H9 (cell line): Measurements from ENCODE around the gene LMF2. TPM values are rescaled to one million over a fixed set of nuclear protein-coding genes. Genes with fewer than 3 reads are reported as not detected.

Experiments used
- DNase-seq: peaks from one replicate; pipeline ENCODE4 v3.0.0-alpha.2; 2017
- H2AFZ ChIP-seq: one replicate; pipeline ENCODE4 v1.6.1; 2013; ENCODE audit warnings: mild to moderate bottlenecking, low read length, control low read depth, moderate library complexity
- H2AK5ac ChIP-seq: 2 replicates; pipeline ENCODE4 v1.6.1; 2013; ENCODE audit warnings: low read length, control low read depth, mixed read lengths; ENCODE audit not compliant: insufficient read length
- H2BK120ac ChIP-seq: one replicate; pipeline ENCODE4 v1.6.1; 2013; ENCODE audit warnings: low read depth, mild to moderate bottlenecking, low read length, control low read depth, inconsistent platforms; ENCODE audit not compliant: poor library complexity, severe bottlenecking
- H2BK12ac ChIP-seq: 2 replicates; pipeline ENCODE4 v1.6.1; 2013; ENCODE audit warnings: low read length, control low read depth, mixed read lengths, low read depth; ENCODE audit not compliant: insufficient read length
- H2BK15ac ChIP-seq: 2 replicates; pipeline ENCODE4 v1.6.1; 2013; ENCODE audit warnings: low read depth, low read length, control low read depth
- H2BK20ac ChIP-seq: one replicate; pipeline ENCODE4 v1.6.1; 2013; ENCODE audit warnings: low read depth, mild to moderate bottlenecking, low read length, control low read depth, inconsistent platforms; ENCODE audit not compliant: poor library complexity, severe bottlenecking
- H2BK5ac ChIP-seq: 2 replicates; pipeline ENCODE4 v1.6.1; 2013; ENCODE audit warnings: low read length, control low read depth, mixed read lengths; ENCODE audit not compliant: insufficient read length
- H3K14ac ChIP-seq: 2 replicates; pipeline ENCODE4 v1.6.1; 2013; ENCODE audit warnings: low read length, control low read depth; ENCODE audit not compliant: insufficient read depth
- H3K18ac ChIP-seq: 2 replicates; pipeline ENCODE4 v1.6.1; 2013; ENCODE audit warnings: low read depth, mild to moderate bottlenecking, mixed read lengths, low read length, control low read depth; ENCODE audit not compliant: insufficient read length
- H3K23ac ChIP-seq: 2 replicates; pipeline ENCODE4 v1.6.1; 2013; ENCODE audit warnings: low read length, control low read depth, mixed read lengths, low read depth; ENCODE audit not compliant: insufficient read length
- H3K23me2 ChIP-seq: 2 replicates; pipeline ENCODE4 v1.6.1; 2013; ENCODE audit warnings: low read depth, mild to moderate bottlenecking, mixed read lengths, low read length, control low read depth; ENCODE audit not compliant: insufficient read length, poor library complexity, severe bottlenecking
- H3K27ac ChIP-seq: 2 replicates; pipeline ENCODE4 v1.5.1; 2013; ENCODE audit warnings: low read length, control low read depth, mixed read lengths, low read depth; ENCODE audit not compliant: insufficient read length
- H3K27me3 ChIP-seq: 2 replicates; pipeline ENCODE4 v1.6.1; 2013; ENCODE audit warnings: low read length, control low read depth, inconsistent platforms; ENCODE audit not compliant: insufficient read depth
- H3K4ac ChIP-seq: 2 replicates; pipeline ENCODE4 v1.6.1; 2013; ENCODE audit warnings: low read depth, mild to moderate bottlenecking, control low read depth, inconsistent platforms, low read length, moderate library complexity
- H3K4me1 ChIP-seq: 2 replicates; pipeline ENCODE4 v1.6.1; 2013; ENCODE audit warnings: low read length, control low read depth, inconsistent platforms; ENCODE audit not compliant: insufficient read depth
- H3K4me2 ChIP-seq: 2 replicates; pipeline ENCODE4 v1.6.1; 2013; ENCODE audit warnings: low read length, control low read depth, mixed read lengths; ENCODE audit not compliant: insufficient read length, insufficient read depth
- H3K56ac ChIP-seq: 2 replicates; pipeline ENCODE4 v1.6.1; 2013; ENCODE audit warnings: low read depth, mild to moderate bottlenecking, mixed read lengths, low read length, control low read depth; ENCODE audit not compliant: insufficient read length
- H3K79me1 ChIP-seq: 2 replicates; pipeline ENCODE4 v1.6.1; 2013; ENCODE audit warnings: low read depth, mild to moderate bottlenecking, moderate library complexity, low read length, control low read depth, inconsistent platforms; ENCODE audit not compliant: insufficient read depth, poor library complexity, severe bottlenecking
- H3K79me2 ChIP-seq: 2 replicates; pipeline ENCODE4 v1.6.1; 2013; ENCODE audit warnings: low read length, control low read depth, inconsistent platforms; ENCODE audit not compliant: insufficient read depth
- H3K9ac ChIP-seq: 2 replicates; pipeline ENCODE4 v1.6.1; 2013; ENCODE audit warnings: low read length, control low read depth, mixed read lengths; ENCODE audit not compliant: insufficient read length; ENCODE audit errors: extremely low read depth
- H3K9me3 ChIP-seq: one replicate; pipeline ENCODE4 v1.6.1; 2013; ENCODE audit warnings: low read depth, low read length, inconsistent platforms; ENCODE audit not compliant: control insufficient read depth
- H3T11ph ChIP-seq: one replicate; pipeline ENCODE4 v1.6.1; 2013; ENCODE audit warnings: mild to moderate bottlenecking, low read length, control low read depth, inconsistent platforms
- H4K20me1 ChIP-seq: one replicate; pipeline ENCODE4 v1.6.1; 2013; ENCODE audit not compliant: control insufficient read depth, insufficient read length, insufficient read depth
- H4K5ac ChIP-seq: 2 replicates; pipeline ENCODE4 v1.6.1; 2013; ENCODE audit warnings: low read depth, mild to moderate bottlenecking, mixed read lengths, low read length, control low read depth; ENCODE audit not compliant: insufficient read length
- H4K8ac ChIP-seq: replicated peaks from 2 replicates; pipeline ENCODE4 v1.6.1; 2013; ENCODE audit warnings: low read length, control low read depth, mixed read lengths, low read depth; ENCODE audit not compliant: insufficient read length
- H4K91ac ChIP-seq: 2 replicates; pipeline ENCODE4 v1.6.1; 2013; ENCODE audit warnings: low read depth, mild to moderate bottlenecking, moderate library complexity, mixed read lengths, low read length, control low read depth; ENCODE audit not compliant: insufficient read length
- H3K27ac Mint-ChIP-seq, 3 experiments: 2 replicates in 2 of 3; 3 replicates in 1 of 3; pipeline ENCODE4 v1.8.0; 2020 to 2021; ENCODE audit warnings: mixed read lengths in 3 of 3, mild to moderate bottlenecking in 1 of 3, moderate library complexity in 1 of 3
- H3K27me3 Mint-ChIP-seq: 2 replicates; pipeline ENCODE4 v1.8.0; 2021; ENCODE audit warnings: low read depth, mild to moderate bottlenecking, moderate library complexity, mixed read lengths
- H3K36me3 Mint-ChIP-seq, 3 experiments: 2 replicates in 2 of 3; 3 replicates in 1 of 3; pipeline ENCODE4 v1.8.0; 2020 to 2021; ENCODE audit warnings: low read depth in 3 of 3, mixed read lengths in 3 of 3; ENCODE audit not compliant: insufficient read depth in 1 of 3
- H3K4me1 Mint-ChIP-seq, 2 experiments: 2 replicates each; pipeline ENCODE4 v1.8.0; 2020; ENCODE audit warnings: mixed read lengths in 2 of 2
- H3K4me3 Mint-ChIP-seq, 2 experiments: 2 replicates in 1 of 2; 3 replicates in 1 of 2; pipeline ENCODE4 v1.8.0; 2020 to 2021; ENCODE audit warnings: mild to moderate bottlenecking in 2 of 2, mixed read lengths in 2 of 2, moderate library complexity in 1 of 2
- H3K9me3 Mint-ChIP-seq, 2 experiments: 2 replicates in 1 of 2; 3 replicates in 1 of 2; pipeline ENCODE4 v1.8.0; 2020; ENCODE audit warnings: mild to moderate bottlenecking in 2 of 2, mixed read lengths in 2 of 2, moderate library complexity in 1 of 2
- WGBS: extraction: QIAGEN DNeasy Blood & Tissue Kit; methylation state at CpG from one replicate; pipeline ENCODE4 v1.1.7; 2013; ENCODE audit warnings: missing lambda C conversion rate, low lambda C conversion rate, mixed read lengths; ENCODE audit not compliant: insufficient read length; ENCODE audit errors: extremely low coverage; 5-methylcytosine and 5-hydroxymethylcytosine counted together
- total RNA-seq: library from RNA; stranded (reverse); gene quantifications from 2 replicates; pipeline ENCODE4 v1.2.1, GENCODE V29; 2021
- TF ChIP-seq, protein P1 (sequence below): fragments of 200-600 bp; sonication (generic); conservative IDR thresholded peaks from 3 replicates; pipeline ENCODE4 v1.8.0; 2021; ENCODE audit warnings: antibody characterized with exemption, mild to moderate bottlenecking

LMF2 gene
- total RNA-seq, 1 experiment from 2014 or later = 43.6 TPM

DNA sequence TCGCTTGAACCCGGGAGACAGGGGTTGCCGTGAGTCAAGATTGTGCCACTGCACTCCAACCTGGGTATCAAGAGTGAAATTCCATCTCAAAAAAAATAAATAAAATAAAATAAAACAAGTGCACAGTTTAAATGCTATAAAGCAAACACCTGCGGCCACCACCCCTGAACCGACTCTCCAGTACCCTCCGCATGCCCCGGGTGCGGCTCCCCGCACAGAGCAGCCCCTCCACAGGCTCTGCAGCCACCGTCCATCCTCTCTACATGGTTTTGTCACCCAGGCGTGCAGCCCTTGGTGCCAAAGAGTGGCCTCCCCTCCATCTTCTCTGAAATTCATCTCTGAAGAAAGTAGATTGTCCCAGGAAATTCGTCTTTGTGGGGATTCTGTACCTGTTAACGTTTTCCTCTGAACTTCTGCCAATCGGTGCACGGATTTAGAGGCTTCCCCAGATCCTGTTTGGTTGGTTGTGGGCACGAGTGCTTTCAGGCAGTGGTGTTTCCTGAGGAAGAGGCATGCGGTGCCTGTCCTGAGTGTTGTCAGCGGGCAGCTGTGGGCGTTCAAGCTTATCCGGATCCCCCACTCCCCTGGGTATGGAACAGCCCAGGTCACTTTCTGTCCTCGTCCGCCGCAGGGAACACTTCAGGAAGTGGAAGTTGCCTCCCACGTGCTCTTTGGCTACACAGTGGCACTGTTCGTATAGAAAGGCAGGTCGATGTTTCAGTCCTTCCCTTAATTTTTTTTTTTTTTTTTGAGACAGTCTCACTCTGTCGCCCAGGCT is 16.8 kb downstream of the LMF2 start:
- no peak overlapping the region for H3K14ac ChIP-seq
- H3K27ac ChIP-seq = no peak overlapping the region
- no peak overlapping the region for H2BK20ac ChIP-seq
- no peak overlapping the region for H3K56ac ChIP-seq
- H2AK5ac ChIP-seq = no peak overlapping the region
- TF ChIP-seq, protein P1, sequence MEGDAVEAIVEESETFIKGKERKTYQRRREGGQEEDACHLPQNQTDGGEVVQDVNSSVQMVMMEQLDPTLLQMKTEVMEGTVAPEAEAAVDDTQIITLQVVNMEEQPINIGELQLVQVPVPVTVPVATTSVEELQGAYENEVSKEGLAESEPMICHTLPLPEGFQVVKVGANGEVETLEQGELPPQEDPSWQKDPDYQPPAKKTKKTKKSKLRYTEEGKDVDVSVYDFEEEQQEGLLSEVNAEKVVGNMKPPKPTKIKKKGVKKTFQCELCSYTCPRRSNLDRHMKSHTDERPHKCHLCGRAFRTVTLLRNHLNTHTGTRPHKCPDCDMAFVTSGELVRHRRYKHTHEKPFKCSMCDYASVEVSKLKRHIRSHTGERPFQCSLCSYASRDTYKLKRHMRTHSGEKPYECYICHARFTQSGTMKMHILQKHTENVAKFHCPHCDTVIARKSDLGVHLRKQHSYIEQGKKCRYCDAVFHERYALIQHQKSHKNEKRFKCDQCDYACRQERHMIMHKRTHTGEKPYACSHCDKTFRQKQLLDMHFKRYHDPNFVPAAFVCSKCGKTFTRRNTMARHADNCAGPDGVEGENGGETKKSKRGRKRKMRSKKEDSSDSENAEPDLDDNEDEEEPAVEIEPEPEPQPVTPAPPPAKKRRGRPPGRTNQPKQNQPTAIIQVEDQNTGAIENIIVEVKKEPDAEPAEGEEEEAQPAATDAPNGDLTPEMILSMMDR = no peak
- Mint-ChIP-seq H3K27ac (no peak overlapping the region), H3K36me3 (no peaks in the 10 kb centered on the region), H3K4me1 (peaks cover 3 to 6% of the 10 kb centered on the region in 2 experiments; a peak in 2 of 4 replicates), H3K9me3 (peaks cover 0 to 3% of the 10 kb centered on the region in 2 experiments; a peak in 2 of 5 replicates), H3K4me3 (no peak overlapping the region), H3K27me3 (peaks cover 12% of the 10 kb centered on the region)
- H2BK120ac ChIP-seq = no peak overlapping the region
- H4K8ac ChIP-seq = no peak overlapping the region
- H3K23ac ChIP-seq = no peak overlapping the region
- H4K91ac ChIP-seq = no peak overlapping the region
- no peak overlapping the region for H4K5ac ChIP-seq
- no peaks in the 10 kb centered on the region for H3K23me2 ChIP-seq
- no peak overlapping the region for H3K4ac ChIP-seq
- H2BK12ac ChIP-seq = no peak overlapping the region
- H4K20me1 ChIP-seq = no peaks in the 10 kb centered on the region
- H3K4me2 ChIP-seq = no peak overlapping the region
- no peaks in the 10 kb centered on the region for H3K27me3 ChIP-seq
- H3K4me1 ChIP-seq = no peaks in the 10 kb centered on the region
- H3K79me1 ChIP-seq = no peaks in the 10 kb centered on the region
- WGBS = no CpG with 5 or more reads among the region's 27 CpGs
- no peak overlapping the region for H2BK15ac ChIP-seq
- H3T11ph ChIP-seq = no peak overlapping the region
- H2AFZ ChIP-seq = no peak overlapping the region
- no peak overlapping the region for H2BK5ac ChIP-seq
- no peak overlapping the region for H3K18ac ChIP-seq
- no peak overlapping the region for H3K9ac ChIP-seq
- no peak for DNase-seq
- no peaks in the 10 kb centered on the region for H3K9me3 ChIP-seq
- no peaks in the 10 kb centered on the region for H3K79me2 ChIP-seq
